ENCODE results near the gene SOCS6. TPM values are rescaled to one million over a fixed set of nuclear protein-coding genes. Genes with fewer than 3 reads are reported as not detected.

Gene SOCS6
- total and polyA plus RNA-seq, 2 experiments from 2014 or later, result 14.4 to 35.3 TPM

DNA sequence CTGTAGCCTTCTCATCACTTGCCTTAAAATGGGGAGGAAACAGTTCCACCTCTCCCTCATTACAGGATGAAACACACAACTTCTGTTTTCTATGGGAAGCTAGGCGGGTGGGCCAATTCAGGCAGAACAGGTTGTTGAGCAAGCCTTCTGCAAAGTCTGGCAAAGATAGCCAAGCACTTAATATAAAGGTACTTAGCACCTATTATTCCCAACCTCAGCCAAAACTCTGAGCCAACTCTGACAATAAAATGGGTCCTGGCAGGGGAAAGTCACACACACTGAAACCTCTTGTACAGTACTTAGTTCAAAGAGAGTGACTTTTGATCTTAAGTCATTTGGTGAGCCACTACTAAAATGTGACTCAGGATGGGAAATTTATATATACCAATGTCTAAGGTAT lies 15.8 kb upstream of the SOCS6 start:
- H3K27ac ChIP-seq, result no peak overlapping the region
- H3K9me3 ChIP-seq (ENCODE audit: low read depth), result no peaks in the 10 kb centered on the region
- no peaks in the 10 kb centered on the region for H3K27me3 ChIP-seq
- no peaks in the 10 kb centered on the region for H3K4me1 ChIP-seq (ENCODE audit: insufficient read depth)
- no peak overlapping the region for H2AFZ ChIP-seq
- H4K20me1 ChIP-seq (ENCODE audit: insufficient read depth, poor library complexity, severe bottlenecking), result no peaks in the 10 kb centered on the region
- no peaks in the 10 kb centered on the region for H3K9me2 ChIP-seq (replicated peaks; ENCODE audit: insufficient read depth)
- no peak for TF ChIP-seq EZH2phosphoT487 (IDR thresholded peaks at IDR 0.05; ENCODE audit: low read depth, severe bottlenecking, unreplicated experiment)
- WGBS (ENCODE audit: low lambda C conversion rate, missing lambda C conversion rate), result 83% methylated on average over 1 of the region's 1 CpG
- H3K79me2 ChIP-seq, result no peaks in the 10 kb centered on the region
- no peaks in the 10 kb centered on the region for H3K36me3 ChIP-seq (replicated peaks; ENCODE audit: insufficient read depth, low read depth)
- DNase-seq (ENCODE audit: low spot score), result no peak
- H3K4me3 ChIP-seq, result no peak overlapping the region
- no peak overlapping the region for H3K4me2 ChIP-seq

GRCh38 chr18:70276416-70277191 lies 12.2 kb upstream of the SOCS6 start:
- no peaks in the 10 kb centered on the region for H3K27me3 ChIP-seq
- no peak overlapping the region for H2AFZ ChIP-seq
- TF ChIP-seq EZH2 (IDR thresholded peaks at IDR 0.05; ENCODE audit: borderline replicate concordance) (no peak), EZH2phosphoT487 (IDR thresholded peaks at IDR 0.05; ENCODE audit: low read depth, severe bottlenecking, unreplicated experiment) (no peak), CTCF (IDR thresholded peaks at IDR 0.05; ENCODE audit: poor library complexity) (no peak)
- H3K79me2 ChIP-seq, result no peaks in the 10 kb centered on the region
- H3K36me3 ChIP-seq (replicated peaks; ENCODE audit: insufficient read depth, low read depth), result no peaks in the 10 kb centered on the region
- H3K4me3 ChIP-seq, result no peak overlapping the region
- H3K27ac ChIP-seq, result peak overlapping the region; percentile 57
- H3K4me2 ChIP-seq, result no peak overlapping the region
- H3K4me1 ChIP-seq (ENCODE audit: insufficient read depth), result no peaks in the 10 kb centered on the region
- H3K9me2 ChIP-seq (replicated peaks; ENCODE audit: insufficient read depth), result no peaks in the 10 kb centered on the region
- 62% methylated on average over 5 of the region's 5 CpGs for WGBS (ENCODE audit: low lambda C conversion rate, missing lambda C conversion rate)
- no peak for DNase-seq (ENCODE audit: low spot score)
- H3K9me3 ChIP-seq (ENCODE audit: low read depth), result no peaks in the 10 kb centered on the region
- H4K20me1 ChIP-seq (ENCODE audit: insufficient read depth, poor library complexity, severe bottlenecking), result no peaks in the 10 kb centered on the region

GRCh38 chr18:70279470-70279869 lies 9.4 kb upstream of the SOCS6 start:
- H3K9me2 ChIP-seq (replicated peaks; ENCODE audit: insufficient read depth), result no peaks in the 10 kb centered on the region
- H3K27ac ChIP-seq, result no peak overlapping the region
- WGBS (ENCODE audit: low lambda C conversion rate, missing lambda C conversion rate), result 93% methylated on average over 2 of the region's 2 CpGs
- H3K36me3 ChIP-seq (replicated peaks; ENCODE audit: insufficient read depth, low read depth), result no peaks in the 10 kb centered on the region
- H3K9me3 ChIP-seq (ENCODE audit: low read depth), result no peaks in the 10 kb centered on the region
- no peaks in the 10 kb centered on the region for H3K4me1 ChIP-seq (ENCODE audit: insufficient read depth)
- no peak overlapping the region for H2AFZ ChIP-seq
- H3K4me3 ChIP-seq, result no peak overlapping the region
- TF ChIP-seq EZH2phosphoT487 (IDR thresholded peaks at IDR 0.05; ENCODE audit: low read depth, severe bottlenecking, unreplicated experiment) (no peak), EZH2 (IDR thresholded peaks at IDR 0.05; ENCODE audit: borderline replicate concordance) (no peak), CTCF (IDR thresholded peaks at IDR 0.05; ENCODE audit: poor library complexity) (no peak)
- H4K20me1 ChIP-seq (ENCODE audit: insufficient read depth, poor library complexity, severe bottlenecking), result no peaks in the 10 kb centered on the region
- DNase-seq (ENCODE audit: low spot score), result no peak
- no peak overlapping the region for H3K4me2 ChIP-seq
- no peaks in the 10 kb centered on the region for H3K27me3 ChIP-seq
- no peaks in the 10 kb centered on the region for H3K79me2 ChIP-seq

GRCh38 chr18:70280007-70280925 lies 8.6 kb upstream of the SOCS6 start:
- Histone ChIP-seq H3K4me3 (no peak overlapping the region), H3K4me1 (ENCODE audit: insufficient read depth) (no peaks in the 10 kb centered on the region), H3K79me2 (no peaks in the 10 kb centered on the region), H3K9me2 (replicated peaks; ENCODE audit: insufficient read depth) (no peaks in the 10 kb centered on the region), H4K20me1 (ENCODE audit: insufficient read depth, poor library complexity, severe bottlenecking) (no peaks in the 10 kb centered on the region), H3K36me3 (replicated peaks; ENCODE audit: insufficient read depth, low read depth) (no peaks in the 10 kb centered on the region), H3K27me3 (no peaks in the 10 kb centered on the region), H3K9me3 (ENCODE audit: low read depth) (no peaks in the 10 kb centered on the region), H3K27ac (no peak overlapping the region), H3K4me2 (no peak overlapping the region), H2AFZ (no peak overlapping the region)
- TF ChIP-seq EZH2phosphoT487 (IDR thresholded peaks at IDR 0.05; ENCODE audit: low read depth, severe bottlenecking, unreplicated experiment) (no peak), EZH2 (IDR thresholded peaks at IDR 0.05; ENCODE audit: borderline replicate concordance) (no peak), CTCF (IDR thresholded peaks at IDR 0.05; ENCODE audit: poor library complexity) (no peak)
- WGBS (ENCODE audit: low lambda C conversion rate, missing lambda C conversion rate), result 79% methylated on average over 5 of the region's 5 CpGs
- no peak for DNase-seq (ENCODE audit: low spot score)
